HG03159 (cell line): ENCODE results near the gene SUDS3.
"Not testable (repeated sequence)": the region's sequence is repeated elsewhere in the genome, so short reads cannot be mapped to it uniquely, and the experiment has no call there.

Source experiments
- ATAC-seq: cut with Tn5 transposase; IDR thresholded peaks from one replicate; pipeline ENCODE4 v1.9.1; 2021; ENCODE audit warnings: mild to moderate bottlenecking, moderate library complexity; ENCODE audit not compliant: unreplicated experiment

Gene SUDS3

DNA sequence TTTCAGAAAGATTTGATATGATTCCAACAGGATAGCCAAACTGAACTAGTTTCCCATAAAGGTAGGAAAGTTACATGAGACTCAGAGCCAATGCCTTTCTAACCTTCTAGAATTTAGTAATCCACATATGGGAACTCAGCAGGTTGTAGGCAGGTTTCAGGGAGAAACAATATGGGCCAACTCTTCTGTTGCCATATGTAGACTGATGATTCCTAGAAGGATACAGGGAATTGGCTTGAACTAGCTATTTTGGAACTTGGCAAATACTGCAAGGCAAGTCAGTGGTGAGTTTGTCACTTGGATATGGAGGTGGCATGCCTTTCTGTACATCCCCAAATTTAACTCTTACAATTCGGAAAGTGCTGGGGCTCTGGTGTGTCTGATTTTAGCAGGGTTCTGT lies 15.5 kb downstream of the SUDS3 start:
- ATAC-seq = no peak

DNA sequence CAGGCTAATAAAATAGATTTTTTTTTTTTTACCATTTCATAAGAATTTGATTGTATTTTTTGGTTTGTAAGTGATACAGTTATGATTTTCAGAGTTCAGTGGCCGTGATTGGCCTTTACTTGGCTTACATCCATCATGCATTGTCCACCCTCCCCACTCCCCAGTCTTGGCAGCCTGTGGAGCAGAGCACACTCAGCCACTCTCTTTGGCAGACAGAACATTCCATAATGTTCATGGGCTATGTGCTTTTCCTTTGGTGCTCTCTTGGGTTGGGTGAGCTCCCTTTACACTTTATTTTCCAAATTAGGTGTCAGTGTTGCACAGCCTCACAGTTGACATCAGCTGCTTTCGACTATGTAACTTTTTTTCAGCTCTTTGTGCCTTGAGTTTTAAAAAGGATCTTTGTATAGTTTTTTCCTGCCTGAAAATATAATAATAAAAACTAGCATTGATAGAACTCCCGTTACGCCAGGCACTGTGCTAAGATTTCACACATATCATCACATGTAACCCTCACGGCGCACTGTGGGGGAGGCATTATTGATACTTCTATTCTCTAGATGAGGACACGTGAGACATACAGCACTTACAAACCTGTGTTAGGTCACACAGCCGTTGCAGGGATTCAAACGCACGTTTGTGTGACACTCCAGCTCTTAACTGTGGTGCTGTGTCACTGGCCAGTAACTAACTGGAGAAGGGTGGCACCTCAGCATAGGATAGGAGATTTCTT lies 21.5 kb downstream of the SUDS3 start:
- ATAC-seq = no peak

DNA sequence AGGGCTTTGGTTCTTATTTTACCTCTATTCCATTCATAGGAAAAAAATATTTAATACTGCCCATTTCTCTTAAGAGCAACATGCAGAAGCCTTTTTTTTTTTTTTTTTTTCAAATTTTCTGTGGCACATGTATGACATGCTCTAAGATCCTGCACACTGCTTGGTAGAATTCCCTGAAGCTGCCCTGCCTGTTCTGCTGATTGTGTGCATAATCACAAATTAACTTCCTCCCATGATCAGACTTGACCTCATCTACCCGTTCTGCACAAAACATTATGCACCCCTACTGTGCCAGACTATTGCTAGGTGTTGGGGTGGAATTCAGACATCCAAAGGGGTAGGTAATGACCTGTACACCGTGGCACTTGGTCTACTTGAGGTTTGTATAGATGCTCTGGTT lies 22.2 kb downstream of the SUDS3 start:
- no peak for ATAC-seq

- no peak for ATAC-seq
Measured at GRCh38 chr12:118398940-118399339, 22.6 kb downstream of the SUDS3 start.

GRCh38 chr12:118402251-118402650 lies 25.9 kb downstream of the SUDS3 start:
- no peak for ATAC-seq

- peak; percentile 64 for ATAC-seq
Measured at GRCh38 chr12:118404876-118405521, 28.6 kb downstream of the SUDS3 start.

DNA sequence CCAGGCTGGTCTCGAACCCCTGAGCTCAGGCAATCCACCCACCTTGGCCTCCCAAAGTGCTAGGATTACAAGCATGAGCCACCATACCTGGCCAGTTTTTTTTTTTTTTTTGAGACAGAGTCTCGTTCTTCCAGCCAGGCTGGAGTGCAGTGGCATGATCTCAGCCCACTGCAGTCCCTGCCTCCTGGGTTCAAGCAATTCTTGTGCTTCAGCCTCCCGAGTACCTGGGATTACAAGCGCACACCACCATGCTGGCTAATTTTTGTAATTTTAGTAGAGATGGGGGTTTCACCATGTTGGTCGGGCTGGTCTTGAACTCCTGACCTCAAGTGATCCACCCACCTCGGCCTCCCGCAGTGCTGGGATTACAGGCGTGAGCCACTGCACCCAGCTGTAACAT lies 31.9 kb downstream of the SUDS3 start:
- ATAC-seq = not testable (repeated sequence)

DNA sequence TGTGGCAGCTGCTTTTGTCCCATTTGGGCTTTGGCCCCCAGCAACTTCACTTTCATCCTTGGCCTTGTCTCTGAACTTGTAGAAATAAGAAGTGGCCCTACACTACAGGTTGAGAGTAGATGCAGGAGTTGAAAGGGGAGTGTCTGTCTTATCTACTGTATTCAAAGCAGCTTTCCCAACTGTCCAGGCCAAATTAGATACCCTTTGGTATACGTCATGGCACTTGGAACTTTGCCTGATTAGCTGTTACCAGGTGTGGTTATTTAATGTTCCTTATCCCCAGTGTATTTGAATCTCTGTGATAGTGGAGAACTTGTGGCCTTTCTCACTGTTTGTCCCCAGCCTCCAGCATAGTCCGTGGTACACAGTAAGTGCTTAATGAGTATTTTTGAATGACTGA lies 33.5 kb downstream of the SUDS3 start:
- no peak for ATAC-seq

DNA sequence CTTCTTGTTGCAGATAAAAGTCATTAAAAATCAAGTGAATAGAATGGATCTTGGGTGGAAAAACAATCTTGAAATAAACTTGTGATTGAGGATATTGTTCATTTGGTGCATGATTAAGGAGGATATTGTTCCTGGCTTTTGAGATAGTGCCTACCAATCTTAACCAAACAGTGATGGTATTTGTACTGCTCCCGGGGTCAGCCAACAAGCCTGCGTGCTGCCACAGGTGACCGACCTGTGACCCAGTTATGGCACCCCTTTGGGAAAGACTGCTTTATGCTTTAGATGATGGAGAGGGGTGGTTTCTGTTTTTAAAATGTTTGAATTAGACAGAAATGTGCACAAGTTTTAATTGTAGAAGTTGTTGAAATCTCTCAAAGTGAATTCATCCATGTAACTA lies 41.6 kb downstream of the SUDS3 start:
- ATAC-seq = no peak

DNA sequence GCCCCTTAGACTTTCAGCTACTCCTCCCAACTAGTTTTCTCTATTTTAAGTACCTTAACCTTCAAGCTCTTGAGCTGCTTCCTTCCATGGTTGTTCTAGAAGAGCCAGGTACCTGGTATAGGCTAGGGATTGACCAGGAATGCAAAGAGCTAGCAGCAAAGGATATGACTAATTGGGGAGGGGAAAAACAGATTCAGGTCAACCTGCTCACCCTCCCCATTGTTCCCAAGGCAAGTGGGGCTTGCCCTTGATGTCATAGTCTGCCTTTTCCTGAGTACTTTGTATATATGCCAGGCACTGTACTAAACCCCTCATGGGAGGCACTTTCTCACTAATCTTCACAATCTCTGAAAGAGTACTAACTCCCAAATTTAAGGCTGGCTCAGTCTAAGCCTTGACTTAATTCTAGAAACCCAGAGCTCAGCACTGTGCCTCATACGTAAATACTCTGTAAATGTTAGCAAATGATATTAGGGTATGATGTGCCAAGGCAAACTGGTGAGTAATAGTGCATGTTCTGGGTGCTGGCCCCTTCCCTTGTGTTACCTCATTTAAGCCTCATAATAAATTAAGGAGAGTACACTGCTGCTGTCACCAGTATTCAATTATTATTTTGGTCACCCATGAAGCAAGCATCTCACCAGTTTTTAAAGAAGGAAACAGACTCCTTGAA lies 42.2 kb downstream of the SUDS3 start:
- no peak for ATAC-seq

DNA sequence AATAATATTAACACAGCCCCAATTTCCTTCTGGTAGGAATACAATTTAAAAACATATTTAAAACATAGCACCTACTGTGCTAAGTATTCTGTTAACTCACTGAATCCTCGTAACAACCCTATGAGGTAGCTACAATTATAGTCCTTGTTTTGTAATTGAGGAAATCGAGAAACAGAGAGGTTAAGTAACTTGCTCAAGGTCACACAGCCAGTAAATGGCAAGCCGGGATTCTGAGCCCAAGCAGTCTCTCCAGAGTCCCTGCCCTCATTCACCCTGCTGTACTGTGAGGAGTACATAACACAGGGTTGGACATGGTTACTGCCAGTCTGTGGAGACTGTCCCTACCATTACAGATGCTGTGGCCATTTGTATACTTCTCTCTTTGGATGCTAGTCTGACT lies 44.3 kb downstream of the SUDS3 start:
- ATAC-seq = no peak

GRCh38 chr12:118424884-118425283 lies 48.5 kb downstream of the SUDS3 start:
- no peak for ATAC-seq

GRCh38 chr12:118425364-118425763 lies 49.0 kb downstream of the SUDS3 start:
- ATAC-seq = no peak

GRCh38 chr12:118427819-118428218 lies 51.5 kb downstream of the SUDS3 start:
- ATAC-seq = no peak

GRCh38 chr12:118428643-118429042 lies 52.3 kb downstream of the SUDS3 start:
- no peak for ATAC-seq

GRCh38 chr12:118429688-118430383 lies 53.5 kb downstream of the SUDS3 start:
- ATAC-seq = no peak

- no peak for ATAC-seq
Measured at GRCh38 chr12:118430516-118430915, 54.2 kb downstream of the SUDS3 start.

DNA sequence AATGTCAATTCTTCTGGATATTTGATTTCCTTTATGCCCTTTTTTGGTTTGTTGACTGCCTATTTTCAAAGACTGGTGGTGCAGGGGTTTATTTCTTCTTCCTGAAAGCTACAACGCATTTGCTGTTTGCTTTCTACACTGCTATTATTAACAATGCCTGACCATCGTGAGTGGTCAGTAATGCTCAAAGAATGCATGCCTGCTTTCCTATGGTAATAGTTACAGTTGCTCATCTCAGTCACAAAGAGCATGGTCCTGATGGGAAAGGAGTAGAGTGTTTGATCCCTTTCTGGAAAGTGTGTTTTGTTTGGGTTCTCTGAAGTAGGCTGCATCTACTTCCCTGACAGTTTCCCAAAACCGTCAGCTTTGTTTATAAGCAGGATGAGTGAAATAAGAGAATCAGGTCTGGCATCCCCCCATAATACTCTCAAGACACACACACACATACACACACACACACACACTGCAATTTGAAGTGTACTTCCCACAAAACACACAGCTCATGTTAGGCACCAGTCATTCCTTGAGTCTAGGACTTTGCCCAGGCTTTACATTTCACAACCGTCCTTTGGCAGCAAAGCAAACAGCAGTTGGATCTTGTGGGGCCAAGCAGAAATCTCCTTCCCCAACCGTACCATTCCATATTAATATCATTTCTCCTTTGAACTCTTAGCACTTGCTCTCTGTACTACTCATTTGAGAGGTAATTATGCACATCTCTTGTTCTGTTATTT lies 56.6 kb downstream of the SUDS3 start:
- ATAC-seq = no peak

GRCh38 chr12:118436002-118436730 lies 59.8 kb downstream of the SUDS3 start:
- no peak for ATAC-seq

GRCh38 chr12:118436986-118437385 lies 60.6 kb downstream of the SUDS3 start:
- ATAC-seq = no peak
